NT2/D1 (cell line): Measurements from ENCODE around the gene USP47.

ENCODE experiments used
- SUZ12 ChIP-seq: IDR thresholded peaks from 2 replicates; pipeline ENCODE4 v1.6.1; 2011; ENCODE audit not compliant: insufficient read length, insufficient read depth; ENCODE audit errors: extremely low read depth
- ZNF274 ChIP-seq: IDR thresholded peaks from 2 replicates; pipeline ENCODE4 v1.6.1; 2011; ENCODE audit warnings: mild to moderate bottlenecking, low read depth, low read length

- TF ChIP-seq SUZ12 (no peak), ZNF274 (no peak)
Observed at GRCh38 chr11:11987503-11988022, 145.8 kb downstream of the USP47 start.
